GM12865 (cell line): Measurements from ENCODE around the gene NANOS2.
A peak's percentile ranks its signal among the peaks of the same experiment; 100 is the strongest.

Source experiments
- DNase-seq: peaks from one replicate; pipeline ENCODE4 v3.0.0; 2010; ENCODE audit warnings: low read depth
- H3K4me3 ChIP-seq: 2 replicates; pipeline ENCODE4 v1.5.1; 2011; ENCODE audit warnings: mild to moderate bottlenecking, low read depth, low read length, control low read depth
- TF ChIP-seq, protein P1 (sequence below): IDR thresholded peaks from 2 replicates; pipeline ENCODE4 v1.5.1; 2011; ENCODE audit warnings: low read length, control low read depth, low read depth, inconsistent platforms; ENCODE audit not compliant: insufficient read depth; ENCODE audit errors: missing control alignments

Gene NANOS2

GRCh38 chr19:45913874-45914830 is at the start of gene NANOS2:
TSS of gene NANOS2 (minus strand) at chr19:45914778. CDS start at chr19:45914693, 85 bp downstream.
- TF ChIP-seq, protein P1, sequence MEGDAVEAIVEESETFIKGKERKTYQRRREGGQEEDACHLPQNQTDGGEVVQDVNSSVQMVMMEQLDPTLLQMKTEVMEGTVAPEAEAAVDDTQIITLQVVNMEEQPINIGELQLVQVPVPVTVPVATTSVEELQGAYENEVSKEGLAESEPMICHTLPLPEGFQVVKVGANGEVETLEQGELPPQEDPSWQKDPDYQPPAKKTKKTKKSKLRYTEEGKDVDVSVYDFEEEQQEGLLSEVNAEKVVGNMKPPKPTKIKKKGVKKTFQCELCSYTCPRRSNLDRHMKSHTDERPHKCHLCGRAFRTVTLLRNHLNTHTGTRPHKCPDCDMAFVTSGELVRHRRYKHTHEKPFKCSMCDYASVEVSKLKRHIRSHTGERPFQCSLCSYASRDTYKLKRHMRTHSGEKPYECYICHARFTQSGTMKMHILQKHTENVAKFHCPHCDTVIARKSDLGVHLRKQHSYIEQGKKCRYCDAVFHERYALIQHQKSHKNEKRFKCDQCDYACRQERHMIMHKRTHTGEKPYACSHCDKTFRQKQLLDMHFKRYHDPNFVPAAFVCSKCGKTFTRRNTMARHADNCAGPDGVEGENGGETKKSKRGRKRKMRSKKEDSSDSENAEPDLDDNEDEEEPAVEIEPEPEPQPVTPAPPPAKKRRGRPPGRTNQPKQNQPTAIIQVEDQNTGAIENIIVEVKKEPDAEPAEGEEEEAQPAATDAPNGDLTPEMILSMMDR: no peak
- H3K4me3 ChIP-seq: no peak within 1 kb of the TSS
- DNase-seq: peak; percentile 23

GRCh38 chr19:45962021-45962420 is 47.4 kb upstream of the NANOS2 start:
- no peak overlapping the region for H3K4me3 ChIP-seq
- TF ChIP-seq, protein P1: no peak
- DNase-seq: no peak

- TF ChIP-seq, protein P1: no peak
- H3K4me3 ChIP-seq: no peak overlapping the region
- no peak for DNase-seq
Measured at GRCh38 chr19:45960595-45961235, 46.1 kb upstream of the NANOS2 start.

DNA sequence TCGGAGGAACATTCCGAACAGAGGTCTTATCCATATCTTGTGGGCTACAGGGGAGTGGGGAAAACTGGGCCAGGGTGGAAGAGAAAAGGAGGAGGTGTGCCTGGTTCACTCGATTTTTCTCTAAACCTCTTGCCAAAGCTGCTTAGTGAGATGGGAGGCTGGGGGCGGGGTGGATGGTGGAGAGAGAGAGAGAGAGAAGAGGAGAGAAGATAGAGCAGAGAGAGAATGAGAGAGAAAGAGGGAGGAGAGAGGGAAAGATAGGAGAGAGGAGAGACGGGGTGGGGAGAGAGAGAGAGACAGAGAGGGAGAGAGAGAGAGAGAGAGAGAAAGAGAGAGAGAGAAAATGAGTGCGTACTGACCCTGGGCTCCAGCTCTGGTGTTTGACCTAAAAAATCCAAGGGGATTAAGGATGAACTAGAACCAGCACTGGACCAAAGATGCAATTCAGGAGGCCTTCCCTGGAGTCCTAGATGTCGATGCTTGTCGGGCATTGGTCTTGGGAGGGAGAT is 45.0 kb upstream of the NANOS2 start:
- TF ChIP-seq, protein P1: no peak
- no peak overlapping the region for H3K4me3 ChIP-seq
- DNase-seq: no peak

- TF ChIP-seq, protein P1: no peak
- DNase-seq: no peak
- H3K4me3 ChIP-seq: no peak overlapping the region
Measured at GRCh38 chr19:45958769-45959516, 44.4 kb upstream of the NANOS2 start.

GRCh38 chr19:45958320-45958719 is 43.7 kb upstream of the NANOS2 start:
- DNase-seq: no peak
- TF ChIP-seq, protein P1: no peak
- no peak overlapping the region for H3K4me3 ChIP-seq
